Vagina (tissue), 2 donors: Measurements from ENCODE around the gene RHOD.

ENCODE experiments used
- CTCF ChIP-seq, 3 experiments: fragments of 450-650 bp in 2 of 3; fragments of 200-600 bp in 1 of 3; sonication (generic) in 1 of 3; IDR thresholded peaks; one replicate each; pipeline ENCODE4 v1.5.1; 2017 to 2019; ENCODE audit warnings: antibody characterized with exemption in 3 of 3, mild to moderate bottlenecking in 2 of 3, moderate library complexity in 2 of 3
- POLR2A ChIP-seq, 2 donors: fragments of 450-650 bp; IDR thresholded peaks; one replicate each; pipeline ENCODE4 v1.6.1; 2017; ENCODE audit warnings: antibody characterized with exemption in 2 of 2, mild to moderate bottlenecking in 2 of 2, moderate library complexity in 2 of 2

GRCh38 chr11:67113231-67113721 lies 56.6 kb downstream of the RHOD start:
- no peak for TF ChIP-seq CTCF (IDR thresholded peaks at IDR 0.05)
- TF ChIP-seq POLR2A (IDR thresholded peaks at IDR 0.05): no peak
